ENCODE results near the gene EPS15. TPM values are rescaled to one million over a fixed set of nuclear protein-coding genes. Genes with fewer than 3 reads are reported as not detected.
A peak's percentile ranks its signal among the peaks of the same experiment; 100 is the strongest.
"Not testable (repeated sequence)": the region's sequence is repeated elsewhere in the genome, so short reads cannot be mapped to it uniquely, and the experiment has no call there.

Gene EPS15
- total RNA-seq, 2 donors from 2014 or later: 54.2 to 65.4 TPM

DNA sequence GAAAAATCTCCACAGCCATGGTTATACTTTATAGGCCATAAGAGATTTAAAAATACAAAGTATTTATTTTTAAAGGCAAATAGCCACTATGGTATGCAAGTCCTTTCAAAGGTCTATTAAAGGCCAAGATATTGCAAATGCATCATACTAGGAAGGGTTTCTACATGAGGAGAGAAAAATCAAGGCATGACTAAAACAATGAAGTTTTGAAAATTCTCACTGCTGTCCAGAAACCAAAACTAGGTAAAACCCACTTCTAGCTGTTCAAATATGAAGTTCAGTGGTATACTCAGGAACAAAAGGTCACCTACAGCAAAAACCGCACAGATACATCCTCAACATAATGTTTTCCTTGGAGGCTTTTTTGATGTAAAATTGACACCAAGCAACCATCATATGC, 75.0 kb downstream of the EPS15 start:
- Mint-ChIP-seq H3K9me3 (no peaks in the 10 kb centered on the region), H3K4me1 (peaks cover 14% of the 10 kb centered on the region), H3K27ac (no peak overlapping the region), H3K36me3 (ENCODE audit: low read depth) (peaks cover 97% of the 10 kb centered on the region), H3K4me3 (no peak overlapping the region), H3K27me3 (no peaks in the 10 kb centered on the region)
- peak; percentile 83 for ATAC-seq (replicated peaks)

DNA sequence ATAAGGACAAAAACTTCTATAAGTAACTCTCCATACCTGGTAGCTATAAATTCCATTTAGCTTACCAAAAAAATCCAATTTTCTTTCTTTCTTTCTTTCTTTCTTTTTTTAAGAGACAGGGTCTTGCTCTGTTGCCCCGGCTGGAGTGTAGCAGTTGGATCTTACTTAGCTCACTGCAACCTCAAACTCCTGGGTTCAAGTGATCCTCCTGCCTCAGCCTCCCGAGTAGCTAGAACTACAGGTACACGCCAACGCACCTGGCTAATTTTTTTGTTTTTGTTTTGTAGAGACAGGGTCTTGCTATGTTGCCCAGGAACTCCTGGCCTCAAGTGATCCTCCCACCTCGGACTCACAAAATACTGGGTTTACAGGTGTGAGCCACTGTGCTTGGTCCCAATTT, 75.5 kb downstream of the EPS15 start:
- ATAC-seq (replicated peaks): no peak
- Mint-ChIP-seq H3K9me3 (no peaks in the 10 kb centered on the region), H3K4me3 (no peak overlapping the region), H3K36me3 (ENCODE audit: low read depth) (peaks cover 97% of the 10 kb centered on the region), H3K4me1 (peaks cover 18% of the 10 kb centered on the region), H3K27me3 (no peaks in the 10 kb centered on the region), H3K27ac (no peak overlapping the region)

DNA sequence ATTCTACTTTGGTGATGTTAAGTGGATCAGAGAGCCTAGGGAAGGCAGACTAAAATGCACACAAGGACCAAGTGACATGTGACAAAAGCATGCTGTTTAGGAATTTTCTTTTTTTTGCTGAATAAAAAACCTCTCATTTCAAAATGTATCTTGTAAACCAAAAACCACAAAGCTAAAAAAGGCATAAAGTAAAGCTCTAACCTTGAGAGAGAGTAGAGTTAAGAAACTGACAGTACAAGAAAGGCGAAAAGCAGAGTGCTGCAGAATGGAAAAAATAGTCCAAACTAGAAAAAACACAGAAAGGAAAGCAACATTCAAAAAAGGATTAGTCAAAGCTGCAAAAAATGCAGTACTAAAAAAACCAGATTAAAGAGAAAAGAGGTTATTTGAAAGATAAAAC, 76.5 kb downstream of the EPS15 start:
- Mint-ChIP-seq H3K4me3 (no peak overlapping the region), H3K36me3 (ENCODE audit: low read depth) (peaks cover 96% of the 10 kb centered on the region), H3K27ac (peak overlapping the region; percentile 56), H3K27me3 (no peaks in the 10 kb centered on the region), H3K4me1 (peaks cover 18% of the 10 kb centered on the region), H3K9me3 (no peaks in the 10 kb centered on the region)
- ATAC-seq (replicated peaks): no peak

DNA sequence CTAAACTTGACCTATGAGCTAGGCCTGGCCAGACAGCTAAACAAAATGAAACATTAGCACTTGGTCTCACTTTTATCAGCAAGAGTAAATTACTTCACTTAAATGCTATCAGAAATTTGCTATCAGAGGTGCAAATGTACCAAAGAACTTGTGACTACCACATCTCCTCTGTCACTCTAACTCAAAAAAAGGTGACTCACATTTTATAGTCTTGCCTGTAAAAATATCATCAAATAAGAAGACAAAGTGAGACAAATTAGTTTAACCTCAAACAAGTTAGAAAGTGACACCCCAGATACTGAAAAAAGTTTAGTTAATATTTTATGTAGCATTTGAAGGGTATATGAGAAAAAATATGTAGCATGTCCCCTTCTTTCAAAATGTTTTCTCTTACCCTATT, 76.9 kb downstream of the EPS15 start:
- peaks cover 18% of the 10 kb centered on the region for H3K4me1 Mint-ChIP-seq
- no peak for ATAC-seq (replicated peaks)
- H3K27ac Mint-ChIP-seq: peak overlapping the region; percentile 56
- H3K27me3 Mint-ChIP-seq: no peaks in the 10 kb centered on the region
- H3K36me3 Mint-ChIP-seq (ENCODE audit: low read depth): peaks cover 92% of the 10 kb centered on the region
- H3K4me3 Mint-ChIP-seq: no peak overlapping the region
- H3K9me3 Mint-ChIP-seq: no peaks in the 10 kb centered on the region

DNA sequence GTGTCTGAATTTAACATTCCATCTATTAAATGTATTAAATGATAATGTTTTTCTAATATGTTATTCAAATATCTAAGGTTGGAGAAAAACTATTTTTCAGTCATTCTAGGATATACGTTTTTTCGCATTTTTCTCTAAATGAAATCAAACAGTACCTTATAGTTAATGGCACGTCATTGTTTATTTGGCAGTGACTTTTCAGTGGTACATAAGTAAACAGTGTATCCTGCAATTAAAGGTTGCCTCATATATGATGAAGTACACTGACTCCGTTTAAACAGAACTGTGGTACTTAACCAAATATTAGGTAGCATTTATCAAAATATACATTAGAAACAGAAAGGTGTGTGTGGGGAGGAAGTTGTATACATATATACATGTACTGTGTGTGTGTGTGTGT, 79.2 kb downstream of the EPS15 start:
- no peak overlapping the region for H3K4me3 Mint-ChIP-seq
- no peaks in the 10 kb centered on the region for H3K9me3 Mint-ChIP-seq
- H3K4me1 Mint-ChIP-seq: peaks cover 25% of the 10 kb centered on the region
- no peaks in the 10 kb centered on the region for H3K27me3 Mint-ChIP-seq
- peaks cover 89% of the 10 kb centered on the region for H3K36me3 Mint-ChIP-seq (ENCODE audit: low read depth)
- no peak overlapping the region for H3K27ac Mint-ChIP-seq
- no peak for ATAC-seq (replicated peaks)

DNA sequence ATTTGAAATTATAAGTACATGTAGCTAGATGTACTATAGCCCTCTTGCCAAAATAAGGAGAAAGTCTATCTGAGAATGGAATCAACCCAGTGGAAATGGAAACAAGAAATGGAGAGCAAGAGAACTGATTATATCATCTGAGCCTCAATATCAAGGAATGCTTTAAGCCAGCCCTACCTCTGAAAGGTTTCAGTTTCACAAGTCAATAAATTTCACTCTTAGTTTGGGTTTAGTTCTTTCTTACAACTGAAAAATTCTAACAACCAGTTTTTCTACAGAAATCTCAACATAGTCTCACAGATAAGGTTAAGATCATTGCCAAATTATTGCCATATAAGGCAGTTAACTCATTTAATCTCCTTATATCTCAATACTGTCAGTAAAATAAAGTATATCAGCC, 80.0 kb downstream of the EPS15 start:
- Mint-ChIP-seq H3K27ac (no peak overlapping the region), H3K9me3 (no peaks in the 10 kb centered on the region), H3K36me3 (ENCODE audit: low read depth) (peaks cover 89% of the 10 kb centered on the region), H3K4me1 (peaks cover 27% of the 10 kb centered on the region), H3K4me3 (no peak overlapping the region), H3K27me3 (no peaks in the 10 kb centered on the region)
- no peak for ATAC-seq (replicated peaks)

DNA sequence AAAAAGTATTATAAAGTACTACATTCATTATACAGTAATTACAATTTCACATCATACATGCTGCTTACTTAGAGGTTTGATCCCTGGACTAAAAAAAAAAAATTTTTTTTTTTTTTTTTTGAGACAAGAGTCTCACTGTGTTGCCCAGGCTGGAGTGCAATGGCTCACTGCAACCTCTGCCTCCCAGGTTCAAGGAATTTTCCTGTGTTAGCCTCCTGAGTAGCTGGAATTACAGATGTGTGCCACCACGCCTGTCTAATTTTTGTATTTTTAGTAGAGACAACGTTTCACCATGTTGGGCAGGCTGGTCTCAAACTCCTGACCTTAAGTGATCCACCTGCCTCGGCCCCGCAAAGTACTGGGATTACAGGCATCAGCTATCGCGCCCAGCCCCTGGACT, 81.7 kb downstream of the EPS15 start:
- Mint-ChIP-seq H3K36me3 (ENCODE audit: low read depth) (peaks cover 89% of the 10 kb centered on the region), H3K4me1 (peaks cover 26% of the 10 kb centered on the region)
- not testable (repeated sequence) for H3K27ac Mint-ChIP-seq; H3K27me3 Mint-ChIP-seq; ATAC-seq (replicated peaks); H3K4me3 Mint-ChIP-seq; H3K9me3 Mint-ChIP-seq

DNA sequence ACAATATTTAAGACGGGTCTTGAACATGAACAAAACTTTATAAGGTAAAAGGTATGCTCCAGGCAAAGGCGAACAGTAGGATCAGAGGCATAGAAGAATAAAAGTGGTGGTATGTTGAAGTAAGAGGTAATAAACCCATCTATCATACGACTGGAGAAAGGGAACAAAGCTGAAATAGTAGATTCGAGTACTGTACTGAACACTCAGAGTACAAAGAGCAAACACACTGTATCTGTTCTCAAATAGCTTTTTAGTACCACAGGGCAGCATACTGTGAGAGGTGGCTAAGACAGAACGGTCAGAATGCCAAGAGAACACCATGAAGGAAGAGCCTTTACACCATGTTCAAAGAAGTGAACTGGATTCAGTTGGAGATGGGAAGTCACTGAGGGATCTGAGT, 83.2 kb downstream of the EPS15 start:
- no peaks in the 10 kb centered on the region for H3K27me3 Mint-ChIP-seq
- ATAC-seq (replicated peaks): no peak
- H3K9me3 Mint-ChIP-seq: no peaks in the 10 kb centered on the region
- no peak overlapping the region for H3K27ac Mint-ChIP-seq
- H3K4me3 Mint-ChIP-seq: no peak overlapping the region
- peaks cover 83% of the 10 kb centered on the region for H3K36me3 Mint-ChIP-seq (ENCODE audit: low read depth)
- peaks cover 24% of the 10 kb centered on the region for H3K4me1 Mint-ChIP-seq

DNA sequence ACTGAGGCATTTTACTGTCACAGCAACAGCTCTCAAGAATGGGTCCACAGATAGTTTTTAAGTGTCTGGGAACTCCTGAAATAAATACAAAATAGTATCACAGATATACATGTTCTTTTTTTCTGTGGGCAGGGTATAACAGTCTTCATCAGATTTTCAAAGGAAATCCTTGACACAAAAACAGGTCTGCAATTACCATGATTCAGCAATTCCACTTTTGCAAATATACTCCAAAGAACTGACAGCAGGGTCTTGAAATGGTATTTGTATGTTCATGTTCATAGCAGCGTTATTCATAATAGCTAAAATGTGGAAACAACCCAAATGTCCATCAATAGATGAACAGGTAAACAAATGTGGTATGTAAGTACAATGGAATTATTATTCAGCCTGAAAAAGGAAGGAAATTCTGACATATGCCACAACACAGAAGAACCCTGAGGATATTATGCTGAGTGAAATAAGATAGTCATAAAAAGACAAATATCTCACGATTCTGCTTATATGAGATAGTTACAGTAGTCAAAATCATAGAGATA, 85.0 kb downstream of the EPS15 start:
- ATAC-seq (replicated peaks): no peak
- Mint-ChIP-seq H3K9me3 (no peaks in the 10 kb centered on the region), H3K4me3 (no peak overlapping the region), H3K27ac (peak overlapping the region; percentile 12), H3K27me3 (no peaks in the 10 kb centered on the region), H3K4me1 (peaks cover 24% of the 10 kb centered on the region), H3K36me3 (ENCODE audit: low read depth) (peaks cover 75% of the 10 kb centered on the region)

DNA sequence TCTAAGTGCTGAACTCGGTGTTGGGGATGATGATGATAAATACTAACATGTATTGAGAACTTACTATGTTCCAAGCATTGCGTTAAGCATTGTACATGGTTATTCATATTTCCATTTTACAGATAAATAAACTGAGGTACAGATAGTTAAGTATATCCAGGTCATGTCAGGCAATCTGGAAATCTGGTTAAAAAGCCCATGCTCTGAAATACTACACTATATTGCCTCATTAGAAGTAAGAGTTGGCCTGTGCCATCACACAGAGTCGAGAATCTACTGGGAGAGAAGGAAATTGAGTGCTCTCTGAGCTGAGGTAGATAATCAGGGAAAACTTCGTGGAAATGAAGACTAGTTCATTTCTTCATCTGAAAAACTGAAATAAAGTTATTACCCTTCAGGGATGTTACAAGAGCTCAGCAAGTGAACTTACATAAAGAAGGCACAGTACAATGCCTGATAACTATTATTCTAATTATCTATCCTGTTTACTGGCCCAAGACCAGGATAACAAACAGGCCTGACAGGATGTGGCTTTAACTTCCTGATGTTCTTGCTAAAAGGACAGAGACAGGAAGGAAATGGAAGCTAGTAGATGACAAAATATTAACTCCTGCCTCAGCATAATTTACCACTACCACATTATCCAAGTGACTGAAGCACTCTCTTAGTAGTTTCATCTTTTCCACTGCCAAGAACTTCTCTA, 85.6 kb downstream of the EPS15 start:
- peaks cover 20% of the 10 kb centered on the region for H3K4me1 Mint-ChIP-seq
- peak overlapping the region; percentile 12 for H3K27ac Mint-ChIP-seq
- no peak overlapping the region for H3K4me3 Mint-ChIP-seq
- no peak for ATAC-seq (replicated peaks)
- H3K27me3 Mint-ChIP-seq: no peaks in the 10 kb centered on the region
- H3K9me3 Mint-ChIP-seq: no peaks in the 10 kb centered on the region
- H3K36me3 Mint-ChIP-seq (ENCODE audit: low read depth): peaks cover 75% of the 10 kb centered on the region

DNA sequence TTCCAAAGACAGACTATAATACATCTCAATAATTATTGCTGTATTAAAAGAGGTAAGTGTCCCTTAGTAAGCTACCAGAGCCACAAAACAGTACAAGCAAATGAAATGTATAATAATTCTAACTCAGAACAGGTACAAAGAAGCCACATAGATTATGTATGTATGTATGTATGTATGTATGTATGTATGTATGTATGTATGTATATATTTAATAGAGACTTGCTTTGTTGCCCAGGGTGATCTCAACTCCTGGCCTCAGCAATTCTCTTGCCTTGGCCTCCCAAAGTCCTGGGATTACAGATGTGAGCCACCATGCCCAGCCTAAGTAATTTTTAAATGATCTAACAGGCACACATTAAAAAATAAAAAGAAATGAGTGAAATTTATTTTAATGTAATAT, 86.9 kb downstream of the EPS15 start:
- peaks cover 20% of the 10 kb centered on the region for H3K4me1 Mint-ChIP-seq
- no peaks in the 10 kb centered on the region for H3K27me3 Mint-ChIP-seq
- ATAC-seq (replicated peaks): no peak
- H3K9me3 Mint-ChIP-seq: no peaks in the 10 kb centered on the region
- no peak overlapping the region for H3K27ac Mint-ChIP-seq
- H3K36me3 Mint-ChIP-seq (ENCODE audit: low read depth): peaks cover 80% of the 10 kb centered on the region
- no peak overlapping the region for H3K4me3 Mint-ChIP-seq

DNA sequence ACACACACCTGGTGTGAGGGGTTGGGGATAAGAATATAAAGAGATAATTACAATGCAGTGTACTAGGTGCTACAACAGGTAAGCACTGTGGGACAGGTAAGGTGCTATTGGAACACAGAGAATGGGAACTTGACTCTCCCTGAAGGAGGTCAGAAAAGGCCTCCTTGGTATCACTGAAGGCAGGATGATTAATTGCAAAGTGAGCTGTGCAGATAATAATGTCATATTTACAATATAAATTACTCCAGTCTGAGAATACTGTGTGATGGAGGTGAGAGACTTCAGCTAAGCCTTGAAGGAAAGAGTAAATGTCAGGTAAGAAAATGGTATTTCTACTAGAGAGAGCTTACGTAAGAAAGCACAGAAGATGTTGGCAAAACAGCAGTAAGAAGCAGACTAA, 91.6 kb downstream of the EPS15 start:
- Mint-ChIP-seq H3K4me3 (no peak overlapping the region), H3K4me1 (no peaks in the 10 kb centered on the region), H3K27ac (no peak overlapping the region), H3K27me3 (no peaks in the 10 kb centered on the region), H3K9me3 (no peaks in the 10 kb centered on the region), H3K36me3 (ENCODE audit: low read depth) (peaks cover 70% of the 10 kb centered on the region)
- ATAC-seq (replicated peaks): no peak

DNA sequence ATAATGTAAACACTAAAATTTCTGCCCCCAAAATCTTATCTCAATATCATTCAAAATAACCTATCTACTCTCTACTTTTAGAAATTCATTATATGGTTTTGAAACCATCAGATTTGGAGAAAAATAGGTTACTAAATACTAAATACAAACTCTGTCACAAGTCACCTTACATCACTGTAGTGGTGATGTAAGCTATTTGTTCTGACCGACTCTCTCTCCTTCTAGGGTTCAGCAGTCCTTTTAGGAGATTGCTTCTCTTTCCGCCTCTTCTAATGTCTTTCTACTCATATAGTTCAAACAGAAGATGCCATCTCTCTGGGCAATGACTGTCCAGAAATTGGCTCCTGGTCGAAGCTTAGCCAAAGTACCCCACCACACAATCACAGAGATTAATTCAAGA, 93.1 kb downstream of the EPS15 start:
- Mint-ChIP-seq H3K27me3 (no peaks in the 10 kb centered on the region), H3K4me3 (no peak overlapping the region), H3K27ac (no peak overlapping the region), H3K9me3 (no peaks in the 10 kb centered on the region), H3K36me3 (ENCODE audit: low read depth) (peaks cover 74% of the 10 kb centered on the region), H3K4me1 (no peaks in the 10 kb centered on the region)
- no peak for ATAC-seq (replicated peaks)

DNA sequence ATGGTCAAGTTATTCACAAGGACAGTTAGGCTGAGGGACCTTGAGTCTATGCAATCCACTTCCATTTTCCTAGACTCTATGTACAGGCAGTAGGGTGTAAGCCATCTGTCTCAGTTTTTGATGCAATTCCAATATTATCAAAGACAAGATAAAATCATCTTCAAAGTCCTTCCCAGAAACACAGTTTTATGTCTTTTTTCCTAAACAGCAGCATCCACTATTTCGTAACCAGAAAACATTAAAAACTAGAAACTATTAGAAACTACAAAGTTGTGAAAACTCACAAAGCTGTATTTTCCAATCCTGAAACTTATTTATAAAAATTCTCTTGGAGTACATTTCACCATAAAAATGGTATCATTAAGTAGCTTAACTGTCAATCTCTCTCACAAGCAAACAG, 93.8 kb downstream of the EPS15 start:
- no peak for ATAC-seq (replicated peaks)
- no peak overlapping the region for H3K27ac Mint-ChIP-seq
- no peak overlapping the region for H3K4me3 Mint-ChIP-seq
- H3K27me3 Mint-ChIP-seq: no peaks in the 10 kb centered on the region
- peaks cover 81% of the 10 kb centered on the region for H3K36me3 Mint-ChIP-seq (ENCODE audit: low read depth)
- H3K9me3 Mint-ChIP-seq: no peaks in the 10 kb centered on the region
- H3K4me1 Mint-ChIP-seq: no peaks in the 10 kb centered on the region

DNA sequence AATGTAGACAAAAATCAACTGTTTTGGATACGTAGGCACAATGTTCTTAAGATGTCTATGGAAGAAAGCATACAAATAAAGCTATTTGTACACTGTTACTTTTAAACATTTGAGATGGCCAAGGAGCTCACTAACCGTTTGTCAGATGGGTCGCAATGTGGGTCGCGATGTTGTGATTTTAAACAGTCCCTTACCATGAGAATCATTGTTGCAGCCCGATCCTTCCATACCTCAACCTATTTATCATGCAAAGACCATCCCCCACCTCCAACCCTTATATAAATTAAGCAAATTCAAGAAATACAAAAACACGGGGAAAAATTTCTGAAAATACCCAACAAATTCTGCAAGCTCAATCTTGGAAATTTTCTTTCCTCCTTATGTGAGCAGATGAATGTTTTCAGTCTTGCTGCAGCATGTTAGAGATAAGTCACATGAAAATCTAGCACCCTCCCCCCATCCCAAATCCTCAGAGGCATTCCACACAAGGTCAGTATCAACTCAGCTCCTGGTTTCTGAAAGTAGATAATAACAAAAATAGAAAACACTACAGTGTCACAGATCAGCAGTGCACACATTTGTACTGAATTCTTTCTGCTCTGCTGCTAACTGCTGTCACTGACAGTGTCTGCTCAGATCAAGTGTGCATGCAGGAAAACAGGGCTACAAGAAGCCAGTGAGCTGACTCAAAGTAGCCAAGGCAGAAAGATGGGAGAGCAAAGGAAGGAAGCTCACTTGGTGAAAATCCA, 95.8 kb downstream of the EPS15 start:
- Mint-ChIP-seq H3K27ac (peak overlapping the region; percentile 27), H3K36me3 (ENCODE audit: low read depth) (peaks cover 83% of the 10 kb centered on the region), H3K4me3 (no peak overlapping the region), H3K9me3 (no peaks in the 10 kb centered on the region), H3K27me3 (no peaks in the 10 kb centered on the region), H3K4me1 (no peaks in the 10 kb centered on the region)
- ATAC-seq (replicated peaks): no peak

Measured in activated T-helper 17 cell treated with anti-CD3 and anti-CD28 coated beads, Interleukin-2, amount 50 U/mL, for 72 hours (primary cell).